HepG2 (cell line): ENCODE data around the gene TSSK2. TPM values are rescaled to one million over a fixed set of nuclear protein-coding genes. Genes with fewer than 3 reads are reported as not detected.

ENCODE experiments used
- BCL3 ChIP-seq: sonication (generic); formaldehyde crosslinking; IDR thresholded peaks from 2 replicates; pipeline ENCODE4 v1.5.1; 2020; ENCODE audit warnings: mild to moderate bottlenecking, missing genetic modification reagents, moderate library complexity
- GABPA ChIP-seq, 2 experiments: IDR thresholded peaks; 2 replicates each; pipeline ENCODE4 v1.6.1; 2011 to 2016; ENCODE audit warnings: low read depth in 2 of 2, low read length in 1 of 2, missing biosample characterization in 1 of 2, missing genetic modification characterization in 1 of 2
- GATAD2A ChIP-seq: IDR thresholded peaks from 2 replicates; pipeline ENCODE4 v1.6.1; 2016
- NR2F2 ChIP-seq: IDR thresholded peaks from 2 replicates; pipeline ENCODE4 v1.6.1; 2012; ENCODE audit warnings: low read depth, inconsistent platforms, borderline replicate concordance
- POGK ChIP-seq: sonication (generic); formaldehyde crosslinking; conservative IDR thresholded peaks from 2 replicates; pipeline ENCODE4 v1.8.0; 2022; ENCODE audit warnings: mild to moderate bottlenecking, moderate library complexity, missing genetic modification reagents
- RELA ChIP-seq: sonication (generic); formaldehyde crosslinking; IDR thresholded peaks from 2 replicates; pipeline ENCODE4 v1.4.0; 2020; ENCODE audit warnings: missing genetic modification reagents
- RXRA ChIP-seq: sonication (generic); formaldehyde crosslinking; IDR thresholded peaks from 2 replicates; pipeline ENCODE4 v1.5.1; 2020; ENCODE audit warnings: missing genetic modification reagents
- SCMH1 ChIP-seq: sonication (generic); formaldehyde crosslinking; IDR thresholded peaks from 2 replicates; pipeline ENCODE4 v1.9.0; 2021; ENCODE audit warnings: missing genetic modification reagents, mild to moderate bottlenecking, borderline replicate concordance
- TERF1 ChIP-seq: sonication (generic); formaldehyde crosslinking; IDR thresholded peaks from 2 replicates; pipeline ENCODE4 v1.8.0; 2022; ENCODE audit warnings: mild to moderate bottlenecking, missing genetic modification reagents, moderate library complexity
- TP53 ChIP-seq: sonication (generic); formaldehyde crosslinking; conservative IDR thresholded peaks from 2 replicates; pipeline ENCODE4 v1.4.0; 2020; ENCODE audit warnings: missing genetic modification reagents
- TRIM24 ChIP-seq: sonication (generic); formaldehyde crosslinking; IDR thresholded peaks from 2 replicates; pipeline ENCODE4 v1.8.0; 2022; ENCODE audit warnings: mild to moderate bottlenecking, missing genetic modification reagents
- TSC22D2 ChIP-seq: sonication (generic); formaldehyde crosslinking; IDR thresholded peaks from 2 replicates; pipeline ENCODE4 v1.5.1; 2020; ENCODE audit warnings: missing genetic modification reagents, mild to moderate bottlenecking, borderline replicate concordance
- ZBTB7B ChIP-seq: sonication (generic); formaldehyde crosslinking; IDR thresholded peaks from 2 replicates; pipeline ENCODE4 v1.4.0; 2020; ENCODE audit warnings: missing genetic modification reagents
- ZFP36L1 ChIP-seq: sonication (generic); formaldehyde crosslinking; IDR thresholded peaks from 2 replicates; pipeline ENCODE4 v1.8.0; 2022; ENCODE audit warnings: mild to moderate bottlenecking, missing genetic modification reagents, moderate library complexity
- ZFYVE20 ChIP-seq: sonication (generic); formaldehyde crosslinking; IDR thresholded peaks from 2 replicates; pipeline ENCODE4 v1.8.0; 2023; ENCODE audit warnings: low read depth, mild to moderate bottlenecking, moderate library complexity, missing genetic modification reagents, borderline replicate concordance
- ZNF121 ChIP-seq: sonication (generic); formaldehyde crosslinking; IDR thresholded peaks from 2 replicates; pipeline ENCODE4 v1.5.0; 2020; ENCODE audit warnings: mild to moderate bottlenecking, missing genetic modification reagents
- ZNF20 ChIP-seq: sonication (generic); formaldehyde crosslinking; IDR thresholded peaks from 2 replicates; pipeline ENCODE4 v1.4.0; 2020; ENCODE audit warnings: mild to moderate bottlenecking, moderate library complexity, missing genetic modification reagents
- ZNF292 ChIP-seq: sonication (generic); formaldehyde crosslinking; IDR thresholded peaks from 2 replicates; pipeline ENCODE4 v1.8.1; 2022; ENCODE audit warnings: mild to moderate bottlenecking, low read depth, missing genetic modification reagents, borderline replicate concordance
- ZNF354B ChIP-seq: sonication (generic); formaldehyde crosslinking; IDR thresholded peaks from 2 replicates; pipeline ENCODE4 v1.8.0; 2022; ENCODE audit warnings: mild to moderate bottlenecking, missing genetic modification reagents
- ZNF383 ChIP-seq: sonication (generic); formaldehyde crosslinking; IDR thresholded peaks from 2 replicates; pipeline ENCODE4 v1.4.0; 2020; ENCODE audit warnings: missing genetic modification reagents, mild to moderate bottlenecking, borderline replicate concordance
- ZNF501 ChIP-seq: sonication (generic); formaldehyde crosslinking; IDR thresholded peaks from 2 replicates; pipeline ENCODE4 v1.5.1; 2020; ENCODE audit warnings: mild to moderate bottlenecking, moderate library complexity, missing genetic modification reagents
- ZNF552 ChIP-seq: sonication (generic); formaldehyde crosslinking; IDR thresholded peaks from 2 replicates; pipeline ENCODE4 v1.9.0; 2022; ENCODE audit warnings: missing genetic modification reagents, mild to moderate bottlenecking, borderline replicate concordance
- ZNF629 ChIP-seq: sonication (generic); formaldehyde crosslinking; conservative IDR thresholded peaks from 2 replicates; pipeline ENCODE4 v1.5.0; 2020; ENCODE audit warnings: missing genetic modification reagents
- ZNF790 ChIP-seq: sonication (generic); formaldehyde crosslinking; IDR thresholded peaks from 2 replicates; pipeline ENCODE4 v1.8.0; 2022; ENCODE audit warnings: missing genetic modification reagents, mild to moderate bottlenecking, borderline replicate concordance
- ZNF83 ChIP-seq: sonication (generic); formaldehyde crosslinking; IDR thresholded peaks from 2 replicates; pipeline ENCODE4 v1.4.0; 2020; ENCODE audit warnings: missing genetic modification reagents, mild to moderate bottlenecking, borderline replicate concordance
- ZNF839 ChIP-seq: sonication (generic); formaldehyde crosslinking; IDR thresholded peaks from 2 replicates; pipeline ENCODE4 v1.4.0; 2020; ENCODE audit warnings: missing genetic modification reagents, mild to moderate bottlenecking, borderline replicate concordance
- polyA plus RNA-seq, 8 experiments: library from polyadenylated mRNA; depleted of rRNA in 3 of 8; stranded (reverse) in 7 of 8; unstranded in 1 of 8; fragments of >200 nt; fragmentation: Illumina TruSeq in 4 of 8; extraction: Trizol in 4 of 8; gene quantifications; 2 replicates each; pipeline versions ENCODE4 v1.2.1 to v1.2.3, GENCODE V29; 2011 to 2016; ENCODE audit warnings: low read depth in 4 of 8, missing spikeins in 1 of 8, mixed read lengths in 1 of 8; ENCODE audit not compliant: insufficient read depth in 1 of 8
- total RNA-seq, 5 experiments: library from RNA; depleted of rRNA; stranded (reverse); fragments of >200 nt; fragmentation: Illumina TruSeq; extraction: Trizol; gene quantifications; 2 replicates each; pipeline ENCODE4 v1.2.3, GENCODE V29; 2016; ENCODE audit warnings: low read depth in 1 of 5

The TSSK2 gene
- total and polyA plus RNA-seq, 2 of the 13 experiments (the other 11 are each of a cell fraction or from before 2014, with no cell fraction given), result not detected

- no peak for TF ChIP-seq TSC22D2 (CRISPR knock-in tag)
- TF ChIP-seq TERF1 (CRISPR knock-in tag), result no peak
- TF ChIP-seq BCL3 (CRISPR knock-in tag), result no peak; the same call in 1 of the 2 replicates
- no peak for TF ChIP-seq ZNF383 (CRISPR knock-in tag)
- no peak for TF ChIP-seq NR2F2
- no peak for TF ChIP-seq ZNF292 (CRISPR knock-in tag)
- no peak for TF ChIP-seq ZNF839 (CRISPR knock-in tag)
- no peak for TF ChIP-seq TRIM24 (CRISPR knock-in tag)
- TF ChIP-seq ZNF20 (CRISPR knock-in tag), result no peak
- TF ChIP-seq ZNF83 (CRISPR knock-in tag), result no peak
- TF ChIP-seq ZNF552 (CRISPR knock-in tag), result no peak
- TF ChIP-seq SCMH1, result no peak
- TF ChIP-seq ZNF121, result no peak
- TF ChIP-seq ZFP36L1, result no peak
- TF ChIP-seq ZNF354B (CRISPR knock-in tag), result no peak
- no peak for TF ChIP-seq ZBTB7B (CRISPR knock-in tag)
- no peak for TF ChIP-seq RELA (CRISPR knock-in tag)
- no peak for TF ChIP-seq ZNF501 (CRISPR knock-in tag)
- TF ChIP-seq GATAD2A (CRISPR knock-in tag), result no peak
- peak; percentile 49 for TF ChIP-seq POGK (CRISPR knock-in tag)
- no peak for TF ChIP-seq RXRA (CRISPR knock-in tag)
- TF ChIP-seq ZFYVE20, result no peak
- TF ChIP-seq ZNF790, result peak; percentile 91; the same call in 1 of the 2 replicates
- no peak for TF ChIP-seq ZNF629 (CRISPR knock-in tag)
- no peak for TF ChIP-seq TP53 (CRISPR knock-in tag)
- TF ChIP-seq GABPA (IDR thresholded peaks at IDR 0.05; ENCODE audit: low read depth, low read length), result no peak
- no peak for TF ChIP-seq GABPA (CRISPR knock-in tag; IDR thresholded peaks at IDR 0.05; ENCODE audit: low read depth)
Observed at GRCh38 chr22:19178065-19178656, 47.1 kb downstream of the TSSK2 start (continued).
